ENCODE data around the gene UGT1A10.

- TF ChIP-seq EZH2 (IDR thresholded peaks at IDR 0.05; ENCODE audit: borderline replicate concordance, insufficient read depth, low read length, poor library complexity, severe bottlenecking), result no peak
- TF ChIP-seq REST (IDR thresholded peaks at IDR 0.05; ENCODE audit: borderline replicate concordance), result no peak
- TF ChIP-seq CTCF (IDR thresholded peaks at IDR 0.05; ENCODE audit: poor library complexity, severe bottlenecking), result no peak
- no peak for TF ChIP-seq TAF1 (IDR thresholded peaks at IDR 0.05; ENCODE audit: low read depth)
- no peak for TF ChIP-seq POLR2AphosphoS5 (IDR thresholded peaks at IDR 0.05)
- no peak for TF ChIP-seq SMC3 (conservative IDR thresholded peaks at IDR 0.05; ENCODE audit: poor library complexity)
- no peak for TF ChIP-seq RAD21 (conservative IDR thresholded peaks at IDR 0.05)
- TF ChIP-seq EP300 (conservative IDR thresholded peaks at IDR 0.05; ENCODE audit: poor library complexity, severe bottlenecking), result no peak
These were observed 62.5 kb downstream of the UGT1A10 start for GRCh38 chr2:233698740-233699139.

Data from neural cell (in vitro differentiated cells).